Sigmoid colon (tissue), 3 donors: ENCODE measurements around the gene DAPK1.

ENCODE experiments used
- POLR2A ChIP-seq, 2 donors: fragments of 450-650 bp; IDR thresholded peaks; one replicate each; pipeline ENCODE4 v1.6.1; 2016; ENCODE audit warnings: antibody characterized with exemption in 2 of 2, mild to moderate bottlenecking in 2 of 2, moderate library complexity in 2 of 2
- TF ChIP-seq, protein P1 (sequence below), 4 experiments: fragments of 450-650 bp in 3 of 4; fragments of 200-600 bp in 1 of 4; IDR thresholded peaks; one replicate each; pipeline ENCODE4 v1.5.1; 2016 to 2019; ENCODE audit warnings: antibody characterized with exemption in 4 of 4, mild to moderate bottlenecking in 3 of 4, moderate library complexity in 2 of 4

DNA sequence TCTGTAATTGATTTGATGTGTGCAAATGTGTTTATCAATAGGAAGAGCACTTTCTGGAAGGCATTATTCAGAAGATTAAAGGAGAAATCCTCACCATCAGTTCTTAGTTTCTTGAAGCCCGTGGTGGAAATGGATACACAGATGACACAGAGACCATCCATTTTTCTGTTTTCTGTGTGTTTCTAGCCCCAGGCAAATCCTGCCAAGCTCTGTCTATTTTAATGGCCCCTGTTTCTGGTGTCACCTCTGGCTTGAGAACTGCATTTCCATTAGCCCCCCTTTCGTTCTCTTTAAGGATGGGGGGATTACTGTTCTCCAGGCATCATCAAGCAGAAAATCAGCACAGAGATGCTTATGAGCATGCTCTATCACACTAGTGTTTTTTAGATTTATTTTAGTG lies 37.3 kb downstream of the DAPK1 start:
- TF ChIP-seq, protein P1, sequence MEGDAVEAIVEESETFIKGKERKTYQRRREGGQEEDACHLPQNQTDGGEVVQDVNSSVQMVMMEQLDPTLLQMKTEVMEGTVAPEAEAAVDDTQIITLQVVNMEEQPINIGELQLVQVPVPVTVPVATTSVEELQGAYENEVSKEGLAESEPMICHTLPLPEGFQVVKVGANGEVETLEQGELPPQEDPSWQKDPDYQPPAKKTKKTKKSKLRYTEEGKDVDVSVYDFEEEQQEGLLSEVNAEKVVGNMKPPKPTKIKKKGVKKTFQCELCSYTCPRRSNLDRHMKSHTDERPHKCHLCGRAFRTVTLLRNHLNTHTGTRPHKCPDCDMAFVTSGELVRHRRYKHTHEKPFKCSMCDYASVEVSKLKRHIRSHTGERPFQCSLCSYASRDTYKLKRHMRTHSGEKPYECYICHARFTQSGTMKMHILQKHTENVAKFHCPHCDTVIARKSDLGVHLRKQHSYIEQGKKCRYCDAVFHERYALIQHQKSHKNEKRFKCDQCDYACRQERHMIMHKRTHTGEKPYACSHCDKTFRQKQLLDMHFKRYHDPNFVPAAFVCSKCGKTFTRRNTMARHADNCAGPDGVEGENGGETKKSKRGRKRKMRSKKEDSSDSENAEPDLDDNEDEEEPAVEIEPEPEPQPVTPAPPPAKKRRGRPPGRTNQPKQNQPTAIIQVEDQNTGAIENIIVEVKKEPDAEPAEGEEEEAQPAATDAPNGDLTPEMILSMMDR (IDR thresholded peaks at IDR 0.05), result no peak
- no peak for TF ChIP-seq POLR2A (IDR thresholded peaks at IDR 0.05)
